Heart left ventricle (tissue), 13 donors: ENCODE measurements around the gene DCAF17.

Experiments
- POLR2A ChIP-seq, 2 donors: fragments of 450-650 bp; IDR thresholded peaks; one replicate each; pipeline ENCODE4 v1.6.1; 2017; ENCODE audit warnings: antibody characterized with exemption in 2 of 2, mild to moderate bottlenecking in 2 of 2, moderate library complexity in 2 of 2
- TF ChIP-seq, protein P1 (sequence below), 12 donors: fragments of 200-600 bp; sonication (generic) in 4 of 12; IDR thresholded peaks; one replicate each; pipeline versions ENCODE4 v1.5.0 to v1.8.0; 2018 to 2022; ENCODE audit warnings: antibody characterized with exemption in 12 of 12, mild to moderate bottlenecking in 5 of 12
- donor health status: ischemic (EF 13 %, LVEDD 7.1; RV severe dilation, severe dysfunction).
- donor health status: DM: no; HTN: yes; CAD: no.
- donor health status: DM: no; HTN: no; CAD: no.
- donor health status: ischemic (EF 25% LVEDD 6.9; RV normal size, moderate dysfunction).
- donor health status: ischemic (EF 25% LVEDD 5.7; RV mildly dilated, moderate dysfunction).
- donor health status: ischemic (EF 35%, LVEDD 5.7; RV mildly dilated, moderate dysfunction).
- donor health status: nonischemic (EF 11% LVEDD 7.7; RV severe dilation, severe dysfunction).
- donor health status: DM: yes; HTN: yes; CAD: no.
- donor health status: PGD.
- donor health status: ischemic (EF 29% LVEDD 5.4; RV normal size, mild dysfunction).
- donor health status: nonischemic (EF 23%, LVEDD 6.1; RV moderate dilation, normal function).

DNA sequence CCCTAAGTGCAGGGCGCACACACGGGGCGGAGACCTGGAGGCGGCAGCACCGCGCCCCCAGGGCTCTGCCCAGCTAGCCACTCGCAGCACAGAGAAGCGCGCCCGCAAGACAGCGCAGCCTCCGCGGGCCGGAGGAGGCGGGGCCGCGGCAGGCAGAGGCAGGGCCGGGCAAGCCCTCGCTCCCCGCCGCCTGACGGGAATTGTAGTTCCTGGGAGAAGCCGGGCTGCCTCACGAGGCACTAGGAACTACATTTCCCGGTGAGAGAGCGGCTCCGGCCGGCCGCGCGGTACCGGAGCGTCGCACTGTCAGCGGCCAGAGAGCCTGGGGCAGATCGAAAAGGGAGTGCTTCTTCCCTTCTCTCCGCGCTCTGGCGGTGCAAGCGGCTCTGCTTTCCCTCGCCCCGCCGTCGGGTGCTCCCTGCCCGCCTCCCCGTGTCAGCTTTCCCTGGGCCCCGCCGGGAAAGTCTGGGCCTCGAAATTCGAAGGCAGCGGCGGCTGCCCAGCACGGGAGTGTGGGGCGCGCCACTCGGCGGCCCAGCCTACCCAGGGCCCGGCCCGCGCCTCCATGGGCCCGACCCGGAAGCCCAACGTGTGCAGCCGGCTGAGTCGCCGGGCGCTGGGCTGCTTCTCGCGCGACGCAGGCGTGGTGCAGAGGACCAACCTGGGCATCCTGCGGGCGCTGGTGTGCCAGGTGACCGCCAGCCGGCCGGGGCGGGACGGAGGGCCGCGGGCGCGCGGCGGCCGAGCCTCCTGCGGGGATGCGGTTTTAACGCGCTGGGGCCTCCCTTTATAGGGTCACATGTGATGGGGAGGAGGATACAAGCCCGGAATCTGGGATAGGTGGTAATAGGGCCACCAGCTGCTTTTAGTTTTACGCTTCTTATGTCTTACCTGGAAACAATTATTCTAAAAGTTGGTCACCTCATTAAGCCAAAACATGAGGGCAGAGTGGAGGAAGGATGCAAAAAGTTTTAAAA lies at the start of gene DCAF17:
- TF ChIP-seq, protein P1, sequence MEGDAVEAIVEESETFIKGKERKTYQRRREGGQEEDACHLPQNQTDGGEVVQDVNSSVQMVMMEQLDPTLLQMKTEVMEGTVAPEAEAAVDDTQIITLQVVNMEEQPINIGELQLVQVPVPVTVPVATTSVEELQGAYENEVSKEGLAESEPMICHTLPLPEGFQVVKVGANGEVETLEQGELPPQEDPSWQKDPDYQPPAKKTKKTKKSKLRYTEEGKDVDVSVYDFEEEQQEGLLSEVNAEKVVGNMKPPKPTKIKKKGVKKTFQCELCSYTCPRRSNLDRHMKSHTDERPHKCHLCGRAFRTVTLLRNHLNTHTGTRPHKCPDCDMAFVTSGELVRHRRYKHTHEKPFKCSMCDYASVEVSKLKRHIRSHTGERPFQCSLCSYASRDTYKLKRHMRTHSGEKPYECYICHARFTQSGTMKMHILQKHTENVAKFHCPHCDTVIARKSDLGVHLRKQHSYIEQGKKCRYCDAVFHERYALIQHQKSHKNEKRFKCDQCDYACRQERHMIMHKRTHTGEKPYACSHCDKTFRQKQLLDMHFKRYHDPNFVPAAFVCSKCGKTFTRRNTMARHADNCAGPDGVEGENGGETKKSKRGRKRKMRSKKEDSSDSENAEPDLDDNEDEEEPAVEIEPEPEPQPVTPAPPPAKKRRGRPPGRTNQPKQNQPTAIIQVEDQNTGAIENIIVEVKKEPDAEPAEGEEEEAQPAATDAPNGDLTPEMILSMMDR (IDR thresholded peaks at IDR 0.05), result peak in 8 of 12 donors; percentile 4 to 66 (median 40)
- peak in 1 of 2 donors; percentile 74 for TF ChIP-seq POLR2A (IDR thresholded peaks at IDR 0.05)
